WTC11 (cell line): Measurements from ENCODE around the gene TLE4. TPM values are rescaled to one million over a fixed set of nuclear protein-coding genes. Genes with fewer than 3 reads are reported as not detected.

Experiments
- ATAC-seq: fragments of 200-7000 bp; cut with Tn5 transposase; 2 replicates; pipeline ENCODE4 v1.10.0; 2021; ENCODE audit warnings: mild to moderate bottlenecking, moderate library complexity
- CTCF ChIA-PET: fragments of 300-600 bp; sonication (Branson Sonifier 250); formaldehyde crosslinking; loops from one replicate; lab custom pipeline; 2021; ENCODE audit warnings: antibody characterized with exemption; lab: Charles Lee
- POLR2A ChIA-PET: fragments of 350-600 bp; sonication (Branson Sonifier 250); formaldehyde crosslinking; loops from one replicate; lab custom pipeline; 2021; ENCODE audit warnings: antibody characterized with exemption; lab: Charles Lee
- DNase-seq: peaks from one replicate; pipeline ENCODE4 v3.0.0; 2021; ENCODE audit warnings: low spot score
- H3K27ac Mint-ChIP-seq: 2 replicates; pipeline ENCODE4 v1.8.0; 2021; ENCODE audit warnings: mixed read lengths
- H3K27me3 Mint-ChIP-seq: 2 replicates; pipeline ENCODE4 v1.8.0; 2021; ENCODE audit warnings: low read depth, mild to moderate bottlenecking, moderate library complexity, mixed read lengths
- H3K36me3 Mint-ChIP-seq: 2 replicates; pipeline ENCODE4 v1.8.0; 2021; ENCODE audit warnings: mixed read lengths
- H3K4me1 Mint-ChIP-seq: 2 replicates; pipeline ENCODE4 v1.8.0; 2022; ENCODE audit warnings: mixed read lengths
- H3K4me3 Mint-ChIP-seq: 2 replicates; pipeline ENCODE4 v1.8.0; 2021; ENCODE audit warnings: mild to moderate bottlenecking, moderate library complexity, mixed read lengths
- H3K9me3 Mint-ChIP-seq: 2 replicates; pipeline ENCODE4 v1.8.0; 2021; ENCODE audit warnings: mixed read lengths
- CREM ChIP-seq: sonication (generic); formaldehyde crosslinking; IDR thresholded peaks from 2 replicates; pipeline ENCODE4 v1.8.1; 2022; ENCODE audit warnings: mild to moderate bottlenecking, missing genetic modification reagents, moderate library complexity
- CTCF ChIP-seq: fragments of 200-600 bp; IDR thresholded peaks from 2 replicates; pipeline ENCODE4 v1.8.0; 2022; ENCODE audit warnings: antibody characterized with exemption
- E2F4 ChIP-seq: sonication (generic); formaldehyde crosslinking; IDR thresholded peaks from 2 replicates; pipeline ENCODE4 v1.8.1; 2022; ENCODE audit warnings: low read depth, mild to moderate bottlenecking, moderate library complexity, missing genetic modification reagents, borderline replicate concordance
- ELF4 ChIP-seq: sonication (generic); formaldehyde crosslinking; IDR thresholded peaks from 2 replicates; pipeline ENCODE4 v1.8.1; 2022; ENCODE audit warnings: low read depth, mild to moderate bottlenecking, moderate library complexity, missing genetic modification reagents
- GRHL2 ChIP-seq: fragments of 250-450 bp; sonication (Bioruptor Pico); IDR thresholded peaks from 2 replicates; pipeline ENCODE4 v1.8.0; 2022; ENCODE audit warnings: mild to moderate bottlenecking, moderate library complexity; ENCODE audit not compliant: insufficient replicate concordance, severe bottlenecking
- HMGXB4 ChIP-seq: sonication (generic); formaldehyde crosslinking; IDR thresholded peaks from 2 replicates; pipeline ENCODE4 v1.8.1; 2023; ENCODE audit warnings: mild to moderate bottlenecking, moderate library complexity, missing genetic modification reagents
- JUN ChIP-seq: sonication (generic); formaldehyde crosslinking; IDR thresholded peaks from 2 replicates; pipeline ENCODE4 v1.8.0; 2023; ENCODE audit warnings: mild to moderate bottlenecking, missing genetic modification reagents
- MAX ChIP-seq: sonication (generic); formaldehyde crosslinking; IDR thresholded peaks from 2 replicates; pipeline ENCODE4 v1.8.0; 2022; ENCODE audit warnings: mild to moderate bottlenecking, missing genetic modification reagents
- NFATC4 ChIP-seq: fragments of 250-450 bp; sonication (Bioruptor Pico); IDR thresholded peaks from 2 replicates; pipeline ENCODE4 v1.9.0; 2021; ENCODE audit warnings: mild to moderate bottlenecking
- USF2 ChIP-seq: sonication (generic); formaldehyde crosslinking; IDR thresholded peaks from 2 replicates; pipeline ENCODE4 v1.8.1; 2023; ENCODE audit warnings: mild to moderate bottlenecking, missing genetic modification reagents, moderate library complexity
- ZBTB21 ChIP-seq: sonication (generic); formaldehyde crosslinking; IDR thresholded peaks from 2 replicates; pipeline ENCODE4 v1.8.1; 2023; ENCODE audit warnings: mild to moderate bottlenecking, missing genetic modification reagents, borderline replicate concordance
- ZNF317 ChIP-seq: sonication (generic); formaldehyde crosslinking; IDR thresholded peaks from 2 replicates; pipeline ENCODE4 v1.8.1; 2023; ENCODE audit warnings: low read depth, mild to moderate bottlenecking, moderate library complexity, missing genetic modification reagents, borderline replicate concordance
- ZNF423 ChIP-seq: fragments of 250-450 bp; sonication (Bioruptor Pico); IDR thresholded peaks from 2 replicates; pipeline ENCODE4 v2.1.2; 2022; ENCODE audit warnings: mild to moderate bottlenecking, moderate library complexity
- ZNF532 ChIP-seq: fragments of 250-450 bp; sonication (Bioruptor Pico); IDR thresholded peaks from 2 replicates; pipeline ENCODE4 v1.9.0; 2021; ENCODE audit warnings: mild to moderate bottlenecking, borderline replicate concordance
- total RNA-seq: library from RNA; stranded (reverse); gene quantifications from 3 replicates; pipeline ENCODE4 v1.2.3, GENCODE V29; 2021

TLE4 gene
- total RNA-seq, 1 experiment from 2014 or later = 48.1 TPM

- 0 out of 2 replicates have a peak overlapping the region, but pooled peaks have one; percentile 68 for H3K27ac Mint-ChIP-seq
Observed at GRCh38 chr9:79684711-79685575, 113.2 kb downstream of the TLE4 start.

GRCh38 chr9:79685577-79685976 is 113.8 kb downstream of the TLE4 start:
- ATAC-seq (no peak), DNase-seq (no peak)
- no peak overlapping the region for H3K4me3 Mint-ChIP-seq
- TF ChIP-seq E2F4 (CRISPR knock-in tag) (no peak), ZNF532 (CRISPR knock-in tag) (no peak), MAX (CRISPR knock-in tag) (no peak), NFATC4 (CRISPR knock-in tag) (no peak), ZNF317 (CRISPR knock-in tag) (no peak), JUN (CRISPR knock-in tag) (no peak), ZNF423 (CRISPR knock-in tag) (no peak), ELF4 (CRISPR knock-in tag) (no peak)
- peaks cover 28% of the 10 kb centered on the region for H3K4me1 Mint-ChIP-seq
- H3K27me3 Mint-ChIP-seq = no peaks in the 10 kb centered on the region
- peaks cover 6% of the 10 kb centered on the region; the same call in 1 of the 2 replicates for H3K36me3 Mint-ChIP-seq
- H3K27ac Mint-ChIP-seq = no peak overlapping the region
- H3K9me3 Mint-ChIP-seq = no peaks in the 10 kb centered on the region
- ChIA-PET CTCF (no interaction called here), POLR2A (no interaction called here)

More at GRCh38 chr9:79684711-79685575, 113.2 kb downstream of the TLE4 start:
- Mint-ChIP-seq H3K9me3 (no peaks in the 10 kb centered on the region), H3K4me1 (peaks cover 23% of the 10 kb centered on the region), H3K27me3 (no peaks in the 10 kb centered on the region), H3K36me3 (peaks cover 6% of the 10 kb centered on the region; the same call in 1 of the 2 replicates), H3K4me3 (no peak overlapping the region)
- POLR2A ChIA-PET = no interaction called here
- ATAC-seq = no peak
- DNase-seq = no peak
- no peak for TF ChIP-seq GRHL2 (CRISPR knock-in tag)
- no peak for TF ChIP-seq ZNF317 (CRISPR knock-in tag)
- no peak for TF ChIP-seq CTCF
- CTCF ChIA-PET = no interaction called here

- no peak overlapping the region for H3K4me3 Mint-ChIP-seq
- H3K27ac Mint-ChIP-seq = no peak overlapping the region
- no peaks in the 10 kb centered on the region for H3K27me3 Mint-ChIP-seq
- no peaks in the 10 kb centered on the region for H3K9me3 Mint-ChIP-seq
- H3K36me3 Mint-ChIP-seq = peaks cover 6% of the 10 kb centered on the region; the same call in 1 of the 2 replicates
- peaks cover 29% of the 10 kb centered on the region for H3K4me1 Mint-ChIP-seq
- POLR2A ChIA-PET = no interaction called here
- ATAC-seq (peak; percentile 38), DNase-seq (no peak)
- CTCF ChIA-PET = no interaction called here
- TF ChIP-seq USF2 (CRISPR knock-in tag) = no peak
- TF ChIP-seq CREM (CRISPR knock-in tag) = no peak
- no peak for TF ChIP-seq ZBTB21 (CRISPR knock-in tag)
- no peak for TF ChIP-seq HMGXB4 (CRISPR knock-in tag)
Observed at GRCh38 chr9:79686381-79687130, 114.8 kb downstream of the TLE4 start.
